CD4-positive, CD25-positive, alpha-beta regulatory T cell (primary cell): ENCODE data around the gene CNOT6. TPM values are rescaled to one million over a fixed set of nuclear protein-coding genes. Genes with fewer than 3 reads are reported as not detected.

Experiments
- ATAC-seq, 2 donors: fragments of 150-1000 bp; cut with Tn5 transposase; one replicate each; pipeline ENCODE4 v1.10.0; 2021; ENCODE audit warnings: low read depth in 2 of 2, moderate number of reproducible peaks in 2 of 2, moderate library complexity in 1 of 2
- DNase-seq, 3 donors: peaks; one replicate each; pipeline versions ENCODE4 v3.0.0 to v3.0.0-alpha.2; 2012 to 2022; ENCODE audit warnings: mixed read lengths in 1 of 3
- H3K27ac ChIP-seq: one replicate; pipeline ENCODE4 v1.7.0; 2013; ENCODE audit warnings: mild to moderate bottlenecking, low read length; ENCODE audit not compliant: insufficient read depth, poor library complexity, severe bottlenecking
- H3K27me3 ChIP-seq: one replicate; pipeline ENCODE4 v1.7.0; 2013; ENCODE audit warnings: low read length; ENCODE audit not compliant: control insufficient read depth, insufficient read depth
- H3K36me3 ChIP-seq: one replicate; pipeline ENCODE4 v1.7.0; 2013; ENCODE audit warnings: mild to moderate bottlenecking, low read length, moderate library complexity; ENCODE audit not compliant: control insufficient read depth, insufficient read depth
- H3K4me1 ChIP-seq: 2 replicates; pipeline ENCODE4 v1.7.0; 2013; ENCODE audit warnings: mild to moderate bottlenecking, low read length; ENCODE audit not compliant: insufficient read depth, control insufficient read depth, poor library complexity, severe bottlenecking
- H3K4me3 ChIP-seq: one replicate; pipeline ENCODE4 v1.7.0; 2013; ENCODE audit warnings: low read depth, mild to moderate bottlenecking, low read length, moderate library complexity
- H3K9me3 ChIP-seq, 2 experiments: 1 replicate in 1 of 2; 2 replicates in 1 of 2; pipeline ENCODE4 v1.7.0; 2013; ENCODE audit warnings: low read length in 2 of 2, mild to moderate bottlenecking in 1 of 2, moderate library complexity in 1 of 2; ENCODE audit not compliant: control insufficient read depth in 2 of 2
- H3K27ac Mint-ChIP-seq, 3 donors: one replicate each; pipeline ENCODE4 v1.8.0; 2020 to 2022; ENCODE audit warnings: mild to moderate bottlenecking in 3 of 3, mixed read lengths in 3 of 3, moderate library complexity in 2 of 3
- H3K27me3 Mint-ChIP-seq: one replicate; pipeline ENCODE4 v1.8.0; 2022; ENCODE audit warnings: mild to moderate bottlenecking, mixed read lengths
- H3K36me3 Mint-ChIP-seq: one replicate; pipeline ENCODE4 v1.8.0; 2020; ENCODE audit warnings: mixed read lengths
- H3K4me1 Mint-ChIP-seq, 4 donors: one replicate each; pipeline ENCODE4 v1.8.0; 2020 to 2022; ENCODE audit warnings: mixed read lengths in 4 of 4, mild to moderate bottlenecking in 1 of 4
- H3K4me3 Mint-ChIP-seq, 4 donors: one replicate each; pipeline ENCODE4 v1.8.0; 2020 to 2022; ENCODE audit warnings: mild to moderate bottlenecking in 4 of 4, mixed read lengths in 4 of 4, moderate library complexity in 3 of 4
- H3K9me3 Mint-ChIP-seq, 7 donors: one replicate each; pipeline ENCODE4 v1.8.0; 2020 to 2022; ENCODE audit warnings: mixed read lengths in 7 of 7, mild to moderate bottlenecking in 3 of 7, moderate library complexity in 2 of 7
- polyA plus RNA-seq, 4 donors: library from polyadenylated mRNA; unstranded; fragments of 300-500 nt; fragmentation: Illumina TruSeq; gene quantifications; one replicate each; pipeline ENCODE4 v1.2.3, GENCODE V29; 2021
- total RNA-seq: library from RNA; stranded (reverse); gene quantifications from one replicate; pipeline ENCODE4 v1.2.3, GENCODE V29; 2022

The CNOT6 gene
- total and polyA plus RNA-seq, 5 donors from 2014 or later: 7.6 to 22.8 (median 9.0) TPM

DNA sequence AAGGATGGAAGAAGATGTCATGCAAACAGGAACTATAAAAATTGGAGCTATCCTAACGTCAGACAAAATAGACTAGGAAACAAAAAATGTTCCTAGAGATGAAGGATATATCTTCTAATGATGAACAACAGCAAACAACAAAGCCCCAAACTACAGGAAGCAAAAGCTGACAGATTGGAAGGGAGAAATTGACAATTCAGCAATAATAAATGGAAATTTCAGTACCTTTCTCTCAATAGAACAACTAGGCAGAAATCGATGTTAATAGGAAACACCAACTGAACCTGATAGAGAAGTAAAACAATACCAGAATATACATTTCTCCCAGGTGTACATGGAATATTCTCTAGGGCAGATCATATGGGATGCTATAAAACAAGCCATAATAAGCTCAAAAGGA, 89.6 kb downstream of the CNOT6 start:
- Histone ChIP-seq H3K27me3 (peaks cover 5% of the 10 kb centered on the region), H3K36me3 (no peaks in the 10 kb centered on the region), H3K4me3 (no peak overlapping the region), H3K27ac (no peak overlapping the region), H3K4me1 (no peaks in the 10 kb centered on the region), H3K9me3 (no peaks in the 10 kb centered on the region)
- no peaks in the 10 kb centered on the region for H3K4me1 Mint-ChIP-seq
- no peaks in the 10 kb centered on the region for H3K36me3 Mint-ChIP-seq
- H3K4me3 Mint-ChIP-seq: no peak overlapping the region
- H3K9me3 Mint-ChIP-seq: peaks cover 0 to 4% (median 0%) of the 10 kb centered on the region in 7 donors
- no peak for ATAC-seq
- peaks cover 9% of the 10 kb centered on the region for H3K27me3 Mint-ChIP-seq
- DNase-seq: no peak
- H3K27ac Mint-ChIP-seq: no peak overlapping the region

DNA sequence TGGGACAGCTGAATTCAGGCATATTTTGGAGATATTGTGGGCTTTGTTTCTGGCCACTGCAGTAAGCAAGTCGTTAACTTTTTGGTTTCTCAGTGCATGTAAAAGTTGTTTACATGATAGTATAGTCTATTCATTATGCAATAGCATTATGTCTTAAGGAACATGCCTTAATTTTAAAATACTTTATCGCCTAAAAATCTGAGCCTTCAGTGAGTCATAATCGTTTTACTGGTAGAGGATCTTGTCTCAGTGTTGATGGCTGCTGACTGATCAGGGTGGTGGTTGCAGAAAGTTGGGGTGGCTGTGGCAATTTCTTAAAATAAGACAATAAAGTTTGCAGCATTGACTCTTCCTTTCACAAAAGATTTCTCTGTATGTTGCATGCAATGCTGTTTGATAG, 92.0 kb downstream of the CNOT6 start:
- no peaks in the 10 kb centered on the region for H3K36me3 Mint-ChIP-seq
- Histone ChIP-seq H3K36me3 (no peaks in the 10 kb centered on the region), H3K4me1 (peaks cover 10% of the 10 kb centered on the region), H3K27me3 (peaks cover 7% of the 10 kb centered on the region), H3K4me3 (no peak overlapping the region), H3K27ac (no peak overlapping the region), H3K9me3 (no peaks in the 10 kb centered on the region)
- H3K4me3 Mint-ChIP-seq: no peak overlapping the region
- DNase-seq: no peak
- H3K27me3 Mint-ChIP-seq: peaks cover 21% of the 10 kb centered on the region
- H3K27ac Mint-ChIP-seq: no peak overlapping the region
- peaks cover 0 to 6% (median 2%) of the 10 kb centered on the region in 4 donors for H3K4me1 Mint-ChIP-seq
- no peak for ATAC-seq
- peaks cover 0 to 4% (median 0%) of the 10 kb centered on the region in 7 donors for H3K9me3 Mint-ChIP-seq

DNA sequence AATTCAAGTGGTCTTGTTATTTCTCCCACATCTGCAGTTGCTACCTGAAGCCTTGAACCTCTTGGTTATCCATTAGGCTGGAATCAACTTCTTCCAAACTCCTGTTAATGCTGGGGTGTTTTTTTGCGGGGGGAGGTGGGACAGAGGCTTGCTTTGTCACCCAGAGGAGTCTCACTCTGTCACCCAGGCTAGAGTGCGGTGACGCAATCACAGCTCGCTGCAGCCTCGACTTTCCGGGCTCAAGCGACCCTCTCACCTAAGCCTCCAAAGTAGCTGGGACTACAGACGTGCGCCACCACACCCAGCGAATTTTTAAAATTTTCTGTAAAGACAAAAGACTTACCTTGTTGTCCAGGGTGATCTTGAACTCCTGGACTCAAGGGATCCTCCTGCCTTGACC, 92.7 kb downstream of the CNOT6 start:
- no peak overlapping the region for H3K27ac ChIP-seq
- no peaks in the 10 kb centered on the region for H3K36me3 ChIP-seq
- H3K4me3 ChIP-seq: no peak overlapping the region
- Mint-ChIP-seq H3K27me3 (peaks cover 21% of the 10 kb centered on the region), H3K4me3 (no peak overlapping the region), H3K4me1 (peaks cover 0 to 6% (median 2%) of the 10 kb centered on the region in 4 donors), H3K27ac (no peak overlapping the region), H3K9me3 (peaks cover 0 to 4% (median 0%) of the 10 kb centered on the region in 7 donors), H3K36me3 (no peaks in the 10 kb centered on the region)
- H3K9me3 ChIP-seq: no peaks in the 10 kb centered on the region
- peaks cover 7% of the 10 kb centered on the region for H3K27me3 ChIP-seq
- no peak for DNase-seq
- H3K4me1 ChIP-seq: peaks cover 10% of the 10 kb centered on the region
- ATAC-seq: no peak

DNA sequence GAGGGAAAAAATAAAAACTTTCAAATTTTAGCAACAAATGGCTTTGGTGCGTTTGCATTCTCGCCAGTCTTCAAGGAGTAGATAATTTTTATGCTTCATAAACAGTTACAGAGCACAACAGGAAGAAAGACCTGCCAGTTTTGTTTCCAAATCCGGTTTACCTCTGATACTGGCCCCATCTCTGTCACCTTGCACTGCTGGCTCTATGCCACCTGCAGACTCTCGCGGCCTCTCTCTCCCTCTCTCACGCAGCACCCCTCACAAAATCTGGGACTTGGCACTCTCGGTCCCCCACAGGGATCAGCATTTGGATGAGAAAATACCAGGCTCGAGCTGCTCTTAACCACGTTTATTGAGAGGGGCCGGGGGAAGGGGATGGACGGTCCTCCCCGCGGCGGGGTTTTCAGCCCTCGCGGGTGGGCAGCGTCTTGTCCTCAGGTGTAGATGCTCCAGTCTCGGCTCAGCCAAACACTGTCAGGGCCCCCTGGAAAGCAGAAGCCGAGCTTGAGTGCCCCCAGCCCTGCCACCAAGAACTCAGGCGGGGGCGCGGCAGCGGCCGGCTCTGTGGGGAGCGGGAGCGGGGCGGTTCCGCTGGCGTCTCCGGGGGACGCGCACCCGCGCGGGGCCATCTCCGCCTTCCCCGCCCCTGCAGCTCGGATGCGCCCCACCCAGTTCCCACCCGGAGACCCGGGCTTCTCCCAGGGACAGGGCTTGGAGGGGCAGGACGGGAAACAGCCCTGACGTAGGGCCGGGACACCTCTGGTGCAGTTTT, 95.8 kb downstream of the CNOT6 start:
- Mint-ChIP-seq H3K27me3 (peaks cover 29% of the 10 kb centered on the region), H3K4me1 (peaks cover 0 to 10% (median 3%) of the 10 kb centered on the region in 4 donors), H3K27ac (no peak overlapping the region), H3K36me3 (no peaks in the 10 kb centered on the region), H3K9me3 (no peaks in the 10 kb centered on the region), H3K4me3 (peak overlapping the region in 3 of 4 donors; percentile 10 to 67 (median 46))
- ATAC-seq: no peak
- Histone ChIP-seq H3K27ac (no peak overlapping the region), H3K9me3 (no peaks in the 10 kb centered on the region), H3K36me3 (no peaks in the 10 kb centered on the region), H3K27me3 (peaks cover 7% of the 10 kb centered on the region), H3K4me3 (no peak overlapping the region), H3K4me1 (peaks cover 10% of the 10 kb centered on the region)
- peak in 1 of 3 donors; percentile 67 for DNase-seq

DNA sequence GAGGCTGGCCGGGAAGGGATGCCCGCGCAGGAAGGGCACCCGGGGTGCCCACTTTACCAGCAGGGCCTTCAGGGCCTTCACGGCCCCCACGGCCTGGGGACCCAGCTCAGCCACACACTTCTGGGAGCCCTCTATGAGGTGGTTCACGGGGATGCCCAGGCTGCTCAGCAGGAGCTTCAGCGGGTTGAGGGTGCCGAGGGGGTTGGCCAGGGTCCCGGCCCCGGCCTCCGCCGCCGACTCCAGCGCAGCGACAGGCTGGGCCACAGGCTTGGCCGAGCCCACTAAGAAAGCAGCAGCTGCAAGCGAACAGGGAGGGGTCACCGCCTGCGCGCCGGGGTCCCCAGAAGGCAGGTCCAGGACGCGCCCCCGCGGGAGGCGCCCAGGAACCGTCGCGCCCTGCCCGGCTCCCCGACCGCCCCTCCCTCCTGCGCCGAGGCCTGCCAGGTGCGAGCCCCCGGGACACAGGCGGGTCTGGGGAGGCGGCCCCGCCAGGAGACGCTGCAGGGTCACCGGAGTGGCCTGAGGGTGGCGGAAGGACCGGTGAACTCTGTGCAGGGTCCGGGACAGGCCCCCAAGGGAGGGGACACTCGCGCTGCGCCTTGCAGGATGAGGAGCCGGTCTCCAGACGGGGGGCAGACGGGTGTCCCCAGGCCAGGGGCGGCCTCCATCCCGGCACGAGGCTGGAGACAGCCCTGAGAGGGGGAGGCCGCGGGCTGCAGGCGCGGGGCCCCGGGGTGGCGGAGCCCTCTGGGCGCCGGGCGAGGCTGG, 96.5 kb downstream of the CNOT6 start:
- Mint-ChIP-seq H3K9me3 (no peaks in the 10 kb centered on the region), H3K36me3 (no peaks in the 10 kb centered on the region), H3K27ac (no peak overlapping the region), H3K27me3 (peaks cover 29% of the 10 kb centered on the region), H3K4me1 (peaks cover 0 to 10% (median 3%) of the 10 kb centered on the region in 4 donors), H3K4me3 (no peak overlapping the region)
- peaks cover 7% of the 10 kb centered on the region for H3K27me3 ChIP-seq
- H3K27ac ChIP-seq: no peak overlapping the region
- H3K36me3 ChIP-seq: no peaks in the 10 kb centered on the region
- peaks cover 10% of the 10 kb centered on the region for H3K4me1 ChIP-seq
- no peaks in the 10 kb centered on the region for H3K9me3 ChIP-seq
- H3K4me3 ChIP-seq: no peak overlapping the region
- ATAC-seq (no peak), DNase-seq (peak in 1 of 3 donors; percentile 30)

DNA sequence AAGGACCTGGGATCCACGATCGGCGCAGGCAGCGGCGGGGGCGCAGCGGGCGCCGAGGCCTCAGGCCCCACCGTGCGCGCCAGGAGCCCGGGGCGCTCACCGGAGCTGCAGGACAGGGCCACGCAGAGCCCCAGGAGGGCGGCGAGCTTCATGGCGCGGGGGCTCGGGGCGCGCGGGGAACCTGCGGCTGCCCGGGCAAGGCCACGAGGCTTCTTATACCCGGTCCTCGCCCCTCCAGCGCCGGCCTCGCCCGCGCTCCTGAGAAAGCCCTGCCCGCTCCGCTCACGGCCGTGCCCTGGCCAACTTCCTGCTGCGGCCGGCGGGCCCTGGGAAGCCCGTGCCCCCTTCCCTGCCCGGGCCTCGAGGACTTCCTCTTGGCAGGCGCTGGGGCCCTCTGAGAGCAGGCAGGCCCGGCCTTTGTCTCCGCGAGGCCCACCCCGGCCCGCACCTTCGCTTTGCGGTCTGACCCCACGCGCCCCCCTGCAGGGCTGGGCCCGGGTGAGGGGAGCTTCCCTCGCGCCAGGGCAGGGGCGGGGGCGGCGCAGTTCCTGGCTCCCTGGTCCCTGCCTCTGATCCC, 97.2 kb downstream of the CNOT6 start, which contains the start of gene SCGB3A1:
TSS of gene SCGB3A1 (minus strand) at position 189 of the 577 bp plus-strand sequence. CDS start at position 152, 37 bp downstream.
- Mint-ChIP-seq H3K4me3 (peak within 1 kb of the TSS in 1 of 4 donors; percentile 41), H3K36me3 (no peaks in the 10 kb centered on the region), H3K27ac (no peak within 1 kb of the TSS), H3K9me3 (peaks cover 0 to 1% (median 0%) of the 10 kb centered on the region in 7 donors), H3K27me3 (peaks cover 33% of the 10 kb centered on the region), H3K4me1 (peaks cover 0 to 10% (median 3%) of the 10 kb centered on the region in 4 donors)
- H3K27me3 ChIP-seq: peaks cover 7% of the 10 kb centered on the region
- peaks cover 10% of the 10 kb centered on the region for H3K4me1 ChIP-seq
- peak in 1 of 3 donors; percentile 12 for DNase-seq
- no peaks in the 10 kb centered on the region for H3K36me3 ChIP-seq
- H3K27ac ChIP-seq: no peak within 1 kb of the TSS
- no peaks in the 10 kb centered on the region for H3K9me3 ChIP-seq
- H3K4me3 ChIP-seq: no peak within 1 kb of the TSS
- no peak for ATAC-seq

DNA sequence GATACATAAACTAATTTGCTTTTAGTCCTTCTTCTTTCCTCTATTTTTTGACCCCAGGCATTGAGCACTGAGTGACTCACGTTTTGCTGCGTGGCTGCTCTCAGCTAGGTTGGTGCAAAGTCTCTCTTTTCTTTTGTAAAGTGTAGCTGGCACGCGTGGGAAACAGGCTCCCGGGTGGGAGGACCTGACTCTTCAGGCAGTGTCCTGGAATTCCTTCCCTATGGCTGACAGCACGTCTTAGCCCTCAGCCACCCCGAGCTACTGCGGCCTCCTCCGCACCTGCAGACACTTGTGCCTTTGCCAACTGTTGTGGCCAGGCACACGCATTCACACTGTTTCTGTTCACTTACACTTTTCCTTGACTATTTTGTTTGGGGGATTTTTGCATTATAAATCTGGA, 98.0 kb downstream of the CNOT6 start:
- Histone ChIP-seq H3K27ac (no peak overlapping the region), H3K36me3 (no peaks in the 10 kb centered on the region), H3K4me3 (no peak overlapping the region), H3K27me3 (peaks cover 7% of the 10 kb centered on the region), H3K4me1 (peaks cover 10% of the 10 kb centered on the region), H3K9me3 (no peaks in the 10 kb centered on the region)
- H3K9me3 Mint-ChIP-seq: peaks cover 0 to 1% (median 0%) of the 10 kb centered on the region in 7 donors
- H3K36me3 Mint-ChIP-seq: no peaks in the 10 kb centered on the region
- ATAC-seq (no peak), DNase-seq (no peak)
- no peak overlapping the region for H3K27ac Mint-ChIP-seq
- H3K4me1 Mint-ChIP-seq: peaks cover 0 to 10% (median 3%) of the 10 kb centered on the region in 4 donors
- peak overlapping the region in 3 of 4 donors; percentile 43 to 47 (median 46) for H3K4me3 Mint-ChIP-seq
- peaks cover 33% of the 10 kb centered on the region for H3K27me3 Mint-ChIP-seq
